ENCODE measurements around the gene LAMC3. TPM values are rescaled to one million over a fixed set of nuclear protein-coding genes. Genes with fewer than 3 reads are reported as not detected.

Gene LAMC3
- total RNA-seq, 1 experiment from 2014 or later = 0.36 TPM

GRCh38 chr9:130961511-130962300 lies 47.3 kb upstream of the LAMC3 start:
- Histone ChIP-seq H3K4me3 (ENCODE audit: low read depth, low read length) (no peak overlapping the region), H3K4me1 (no peaks in the 10 kb centered on the region), H3K27me3 (replicated peaks; ENCODE audit: control insufficient read depth, insufficient read depth, low read length) (no peaks in the 10 kb centered on the region), H3K36me3 (ENCODE audit: control insufficient read depth, insufficient read depth, low read length) (no peaks in the 10 kb centered on the region), H3K9me3 (peaks cover 10% of the 10 kb centered on the region; the same call in 1 of the 2 replicates)
- Mint-ChIP-seq H3K4me3 (ENCODE audit: unreplicated experiment) (no peak overlapping the region), H3K27me3 (ENCODE audit: insufficient read depth, unreplicated experiment) (no peaks in the 10 kb centered on the region), H3K27ac (ENCODE audit: unreplicated experiment) (no peak overlapping the region), H3K4me1 (ENCODE audit: low read depth, unreplicated experiment) (no peaks in the 10 kb centered on the region), H3K36me3 (ENCODE audit: insufficient read depth, unreplicated experiment) (peaks cover 23% of the 10 kb centered on the region), H3K9me3 (ENCODE audit: unreplicated experiment) (peaks cover 11% of the 10 kb centered on the region)
- intact Hi-C loops (cut with micrococcal nuclease; ENCODE audit: unreplicated experiment) = no loop called here
- DNase-seq = no peak
- no TSS peak for BruUV-seq (replicated peaks)
- ChIA-PET POLR2A (no interaction called here), CTCF (no interaction called here)
- no peak for TF ChIP-seq CTCF (IDR thresholded peaks at IDR 0.05; ENCODE audit: insufficient read depth in 1 of 2, low read depth in 1 of 2, low read length in 1 of 2, severe bottlenecking in 1 of 2, unreplicated experiment in 1 of 2)

- no peak for DNase-seq
- no peak overlapping the region for H3K4me3 Mint-ChIP-seq (ENCODE audit: unreplicated experiment)
- H3K27ac Mint-ChIP-seq (ENCODE audit: unreplicated experiment) = no peak overlapping the region
- no peaks in the 10 kb centered on the region for H3K4me1 Mint-ChIP-seq (ENCODE audit: low read depth, unreplicated experiment)
- Histone ChIP-seq H3K4me1 (no peaks in the 10 kb centered on the region), H3K4me3 (ENCODE audit: low read depth, low read length) (no peak overlapping the region), H3K27me3 (replicated peaks; ENCODE audit: control insufficient read depth, insufficient read depth, low read length) (no peaks in the 10 kb centered on the region), H3K36me3 (ENCODE audit: control insufficient read depth, insufficient read depth, low read length) (no peaks in the 10 kb centered on the region), H3K9me3 (peaks cover 10% of the 10 kb centered on the region; the same call in 1 of the 2 replicates)
- POLR2A ChIA-PET = no interaction called here
- CTCF ChIA-PET = no interaction called here
- no TSS peak for BruUV-seq (replicated peaks)
- peaks cover 11% of the 10 kb centered on the region for H3K9me3 Mint-ChIP-seq (ENCODE audit: unreplicated experiment)
- no peaks in the 10 kb centered on the region for H3K27me3 Mint-ChIP-seq (ENCODE audit: insufficient read depth, unreplicated experiment)
- H3K36me3 Mint-ChIP-seq (ENCODE audit: insufficient read depth, unreplicated experiment) = peaks cover 23% of the 10 kb centered on the region
- TF ChIP-seq CTCF (IDR thresholded peaks at IDR 0.05; ENCODE audit: insufficient read depth in 1 of 2, low read depth in 1 of 2, low read length in 1 of 2, severe bottlenecking in 1 of 2, unreplicated experiment in 1 of 2) = no peak
- intact Hi-C loops (cut with micrococcal nuclease; ENCODE audit: unreplicated experiment) = no loop called here
Observed at GRCh38 chr9:130962418-130963316, 46.3 kb upstream of the LAMC3 start.

GRCh38 chr9:130963337-130963908 lies 45.6 kb upstream of the LAMC3 start:
- H3K4me1 Mint-ChIP-seq (ENCODE audit: low read depth, unreplicated experiment) = no peaks in the 10 kb centered on the region
- H3K27me3 ChIP-seq (replicated peaks; ENCODE audit: control insufficient read depth, insufficient read depth, low read length) = no peaks in the 10 kb centered on the region
- DNase-seq = no peak
- ChIA-PET POLR2A (no interaction called here), CTCF (no interaction called here)
- no TSS peak for BruUV-seq (replicated peaks)
- TF ChIP-seq CTCF (IDR thresholded peaks at IDR 0.05; ENCODE audit: insufficient read depth in 1 of 2, low read depth in 1 of 2, low read length in 1 of 2, severe bottlenecking in 1 of 2, unreplicated experiment in 1 of 2) = no peak
- no peak overlapping the region for H3K27ac Mint-ChIP-seq (ENCODE audit: unreplicated experiment)
- H3K4me3 Mint-ChIP-seq (ENCODE audit: unreplicated experiment) = no peak overlapping the region
- peaks cover 9% of the 10 kb centered on the region for H3K9me3 Mint-ChIP-seq (ENCODE audit: unreplicated experiment)
- no peaks in the 10 kb centered on the region for H3K36me3 ChIP-seq (ENCODE audit: control insufficient read depth, insufficient read depth, low read length)
- H3K36me3 Mint-ChIP-seq (ENCODE audit: insufficient read depth, unreplicated experiment) = peaks cover 18% of the 10 kb centered on the region
- no peaks in the 10 kb centered on the region for H3K4me1 ChIP-seq
- no peaks in the 10 kb centered on the region for H3K27me3 Mint-ChIP-seq (ENCODE audit: insufficient read depth, unreplicated experiment)
- H3K9me3 ChIP-seq = peaks cover 10% of the 10 kb centered on the region; the same call in 1 of the 2 replicates
- no peak overlapping the region for H3K4me3 ChIP-seq (ENCODE audit: low read depth, low read length)
- intact Hi-C loops (cut with micrococcal nuclease; ENCODE audit: unreplicated experiment) = no loop called here
